Measurements from ENCODE around the gene LACTBL1. TPM values are rescaled to one million over a fixed set of nuclear protein-coding genes. Genes with fewer than 3 reads are reported as not detected.

LACTBL1 gene
- total and polyA plus RNA-seq, 2 of the 8 experiments (the other 6 are each of a cell fraction or from before 2014, with no cell fraction given), result not detected

DNA sequence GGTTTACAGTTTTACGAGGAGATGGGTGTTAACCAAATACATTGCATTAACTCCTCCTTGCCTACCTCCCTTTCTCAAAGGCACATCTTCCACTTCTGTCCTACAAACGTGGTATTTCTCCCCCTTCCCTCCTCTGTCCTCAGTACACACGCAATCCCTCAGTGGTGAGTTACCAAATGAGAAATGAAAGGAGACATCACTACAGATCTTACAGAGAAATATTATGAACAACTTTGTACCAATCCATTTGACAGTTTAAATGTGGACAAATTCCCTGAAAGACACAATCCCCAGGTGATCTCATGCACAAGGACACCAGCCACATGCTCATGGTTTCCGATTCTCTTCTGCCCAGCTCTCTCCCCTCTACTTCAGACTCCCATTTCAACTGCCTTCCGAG, 6.4 kb downstream of the LACTBL1 start (continued):
- TF ChIP-seq SIX5 (IDR thresholded peaks at IDR 0.05; ENCODE audit: low read depth, low read length), result no peak

Measured in H1 (cell line).